Stomach (tissue), 4 donors: ENCODE data around the gene GRIK2.

Experiments
- CTCF ChIP-seq, 7 experiments: fragments of 450-650 bp in 4 of 7; fragments of 200-600 bp in 3 of 7; sonication (generic) in 3 of 7; IDR thresholded peaks; one replicate each; pipeline ENCODE4 v1.5.1; 2016 to 2019; ENCODE audit warnings: antibody characterized with exemption in 7 of 7, control low read depth in 2 of 7, mild to moderate bottlenecking in 1 of 7
- EP300 ChIP-seq: sonication (generic); formaldehyde crosslinking; IDR thresholded peaks from one replicate; pipeline ENCODE4 v1.6.1; 2017; ENCODE audit warnings: antibody characterized with exemption
- POLR2A ChIP-seq, 4 donors: fragments of 450-650 bp; IDR thresholded peaks; one replicate each; pipeline ENCODE4 v1.6.1; 2016; ENCODE audit warnings: antibody characterized with exemption in 4 of 4, control low read depth in 2 of 4, mild to moderate bottlenecking in 1 of 4, moderate library complexity in 1 of 4
- POLR2AphosphoS5 ChIP-seq, 3 donors: sonication (generic); formaldehyde crosslinking; IDR thresholded peaks; one replicate each; pipeline ENCODE4 v1.6.1; 2016; ENCODE audit warnings: antibody characterized with exemption in 3 of 3

- TF ChIP-seq CTCF (IDR thresholded peaks at IDR 0.05) (no peak), POLR2AphosphoS5 (IDR thresholded peaks at IDR 0.05) (no peak), POLR2A (IDR thresholded peaks at IDR 0.05) (no peak), EP300 (no peak)
These were observed 458.4 kb downstream of the GRIK2 start for GRCh38 chr6:101851911-101852310.
